Panc1 (cell line): ENCODE data around the gene ACP4. TPM values are rescaled to one million over a fixed set of nuclear protein-coding genes. Genes with fewer than 3 reads are reported as not detected.

ENCODE experiments used
- ATAC-seq: fragments of 200-7000 bp; cut with Tn5 transposase; 2 replicates; pipeline ENCODE4 v1.9.1; 2020; ENCODE audit warnings: mild to moderate bottlenecking, moderate library complexity
- BruUV-seq: library from RNA; stranded (reverse); fragments of 400-500 nt; replicated peaks from 2 replicates; lab custom pipeline; 2021; lab: Mats Ljungman, UMichigan
- CTCF ChIA-PET: fragments of 300-600 bp; sonication (Branson Sonifier 250); formaldehyde crosslinking; loops from one replicate; lab custom pipeline; 2022; ENCODE audit warnings: antibody characterized with exemption; lab: Charles Lee
- POLR2A ChIA-PET: fragments of 300-600 bp; sonication (Branson Sonifier 250); formaldehyde crosslinking; loops from one replicate; lab custom pipeline; 2022; ENCODE audit warnings: antibody characterized with exemption; lab: Charles Lee
- DNase-seq: peaks from one replicate; pipeline ENCODE4 v3.0.0-alpha.2; 2010; ENCODE audit warnings: low read depth, low spot score
- H3K27ac ChIP-seq: 2 replicates; pipeline ENCODE4 v1.5.1; 2011; ENCODE audit warnings: mild to moderate bottlenecking, low read length, inconsistent platforms
- H3K27me3 ChIP-seq: fragments of 200-500 bp; sonication (Bioruptor generic); 2 replicates; pipeline ENCODE4 v1.6.0; 2014; ENCODE audit warnings: low read length, inconsistent platforms; ENCODE audit not compliant: control insufficient read depth, insufficient read depth
- H3K36me3 ChIP-seq: fragments of 200-500 bp; sonication (Bioruptor generic); 2 replicates; pipeline ENCODE4 v1.5.1; 2014; ENCODE audit warnings: inconsistent platforms, mild to moderate bottlenecking, low read length, moderate library complexity; ENCODE audit not compliant: control insufficient read depth, insufficient read depth
- H3K4me1 ChIP-seq: 2 replicates; pipeline ENCODE4 v1.5.1; 2011; ENCODE audit warnings: inconsistent platforms, mild to moderate bottlenecking, low read length, moderate library complexity; ENCODE audit not compliant: control insufficient read depth, insufficient read depth
- H3K4me3 ChIP-seq, 2 experiments: 2 replicates each; pipeline ENCODE4 v1.5.1; 2011 to 2012; ENCODE audit warnings: low read depth in 2 of 2, low read length in 2 of 2, mild to moderate bottlenecking in 2 of 2, inconsistent platforms in 1 of 2, moderate library complexity in 1 of 2
- H3K9me3 ChIP-seq: fragments of 200-500 bp; sonication (Bioruptor generic); 2 replicates; pipeline ENCODE4 v1.5.1; 2014; ENCODE audit warnings: low read depth, mild to moderate bottlenecking, inconsistent platforms, low read length, moderate library complexity; ENCODE audit not compliant: control insufficient read depth, insufficient read depth
- CTCF ChIP-seq: fragments of 450-650 bp; IDR thresholded peaks from 2 replicates; pipeline ENCODE4 v1.5.1; 2017; ENCODE audit warnings: mild to moderate bottlenecking
- POLR2AphosphoS5 ChIP-seq: IDR thresholded peaks from 2 replicates; pipeline ENCODE4 v1.6.1; 2012; ENCODE audit warnings: mild to moderate bottlenecking, low read depth, low read length, moderate library complexity
- REST ChIP-seq, 2 experiments: IDR thresholded peaks; 2 replicates each; pipeline ENCODE4 v1.6.1; 2011 to 2012; ENCODE audit warnings: low read depth in 2 of 2, control low read depth in 1 of 2, low read length in 1 of 2, mild to moderate bottlenecking in 1 of 2, moderate library complexity in 1 of 2; ENCODE audit not compliant: insufficient read depth in 1 of 2
- SIN3A ChIP-seq: IDR thresholded peaks from 2 replicates; pipeline ENCODE4 v1.6.1; 2012; ENCODE audit warnings: low read depth, mild to moderate bottlenecking, low read length, moderate library complexity, borderline replicate concordance; ENCODE audit not compliant: insufficient read depth
- TCF7L2 ChIP-seq: IDR thresholded peaks from 2 replicates; pipeline ENCODE4 v1.6.1; 2011; ENCODE audit warnings: mild to moderate bottlenecking, low read depth, low read length, inconsistent platforms
- in situ Hi-C: cut with HindIII; loops from 2 replicates; pipeline ENCODE4 v1.10.0; 2016; ENCODE audit warnings: low sequenced_read_pairs, low pct_unique_long_range_greater_than_20kb
- intact Hi-C: fragments of 100-400 bp; cut with micrococcal nuclease; formaldehyde crosslinking; loops from one replicate; pipeline ENCODE4 v1.10.0; 2022; ENCODE audit not compliant: unreplicated experiment
- total RNA-seq: library from RNA; stranded (reverse); gene quantifications from one replicate; pipeline ENCODE4 v1.2.1, GENCODE V29; 2021; ENCODE audit not compliant: unreplicated experiment

ACP4 gene
- total RNA-seq, 1 experiment from 2014 or later = not detected

- H3K27me3 ChIP-seq = no peaks in the 10 kb centered on the region
- H3K27ac ChIP-seq = no peak overlapping the region
- CTCF ChIA-PET = no interaction called here
- H3K4me3 ChIP-seq = no peak overlapping the region
- ATAC-seq (no peak), DNase-seq (no peak)
- no peaks in the 10 kb centered on the region for H3K36me3 ChIP-seq
- H3K9me3 ChIP-seq = no peaks in the 10 kb centered on the region
- no peak for TF ChIP-seq REST (IDR thresholded peaks at IDR 0.05; ENCODE audit: insufficient read depth in 1 of 2, low read depth in 2 of 2, low read length in 1 of 2)
- TF ChIP-seq CTCF = no peak
- no peak for TF ChIP-seq TCF7L2
- TF ChIP-seq SIN3A = no peak
- intact Hi-C loops (no loop called here), in situ Hi-C loops (no loop called here)
- POLR2A ChIA-PET = no interaction called here
- no peaks in the 10 kb centered on the region for H3K4me1 ChIP-seq
- no TSS peak for BruUV-seq
Measured at GRCh38 chr19:50832666-50833065, 42.5 kb downstream of the ACP4 start.

- POLR2A ChIA-PET = no interaction called here
- Histone ChIP-seq H3K36me3 (no peaks in the 10 kb centered on the region), H3K4me3 (no peak within 1 kb of the TSS), H3K27me3 (no peaks in the 10 kb centered on the region), H3K27ac (no peak within 1 kb of the TSS), H3K4me1 (no peaks in the 10 kb centered on the region), H3K9me3 (no peaks in the 10 kb centered on the region)
- TF ChIP-seq CTCF (no peak), REST (IDR thresholded peaks at IDR 0.05; ENCODE audit: insufficient read depth in 1 of 2, low read depth in 2 of 2, low read length in 1 of 2) (no peak), POLR2AphosphoS5 (no peak), TCF7L2 (no peak), SIN3A (no peak)
- CTCF ChIA-PET = no interaction called here
- no TSS peak for BruUV-seq
- in situ Hi-C loops = no loop called here
- ATAC-seq (no peak), DNase-seq (no peak)
- intact Hi-C loops = no loop called here
Measured at GRCh38 chr19:50833117-50833801, 43.0 kb downstream of the ACP4 start, which contains the start of gene KLK15. TSS of gene KLK15 (minus strand) at chr19:50833574. CDS start at chr19:50831492, 2,082 bp downstream.
